ENCODE data around the gene ZNF496.

The ZNF496 gene

GRCh38 chr1:247299723-247300381, 31.8 kb downstream of the ZNF496 start:
- DNase-seq (ENCODE audit: low spot score) = no peak
- TF ChIP-seq, protein P1, sequence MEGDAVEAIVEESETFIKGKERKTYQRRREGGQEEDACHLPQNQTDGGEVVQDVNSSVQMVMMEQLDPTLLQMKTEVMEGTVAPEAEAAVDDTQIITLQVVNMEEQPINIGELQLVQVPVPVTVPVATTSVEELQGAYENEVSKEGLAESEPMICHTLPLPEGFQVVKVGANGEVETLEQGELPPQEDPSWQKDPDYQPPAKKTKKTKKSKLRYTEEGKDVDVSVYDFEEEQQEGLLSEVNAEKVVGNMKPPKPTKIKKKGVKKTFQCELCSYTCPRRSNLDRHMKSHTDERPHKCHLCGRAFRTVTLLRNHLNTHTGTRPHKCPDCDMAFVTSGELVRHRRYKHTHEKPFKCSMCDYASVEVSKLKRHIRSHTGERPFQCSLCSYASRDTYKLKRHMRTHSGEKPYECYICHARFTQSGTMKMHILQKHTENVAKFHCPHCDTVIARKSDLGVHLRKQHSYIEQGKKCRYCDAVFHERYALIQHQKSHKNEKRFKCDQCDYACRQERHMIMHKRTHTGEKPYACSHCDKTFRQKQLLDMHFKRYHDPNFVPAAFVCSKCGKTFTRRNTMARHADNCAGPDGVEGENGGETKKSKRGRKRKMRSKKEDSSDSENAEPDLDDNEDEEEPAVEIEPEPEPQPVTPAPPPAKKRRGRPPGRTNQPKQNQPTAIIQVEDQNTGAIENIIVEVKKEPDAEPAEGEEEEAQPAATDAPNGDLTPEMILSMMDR (IDR thresholded peaks at IDR 0.05; ENCODE audit: extremely low read depth, insufficient read depth, missing control alignments) = no peak
- in situ Hi-C loops (cut with MboI; ENCODE audit: low pct_unique_long_range_greater_than_20kb, low sequenced_read_pairs, unreplicated experiment) = no loop called here

DNA sequence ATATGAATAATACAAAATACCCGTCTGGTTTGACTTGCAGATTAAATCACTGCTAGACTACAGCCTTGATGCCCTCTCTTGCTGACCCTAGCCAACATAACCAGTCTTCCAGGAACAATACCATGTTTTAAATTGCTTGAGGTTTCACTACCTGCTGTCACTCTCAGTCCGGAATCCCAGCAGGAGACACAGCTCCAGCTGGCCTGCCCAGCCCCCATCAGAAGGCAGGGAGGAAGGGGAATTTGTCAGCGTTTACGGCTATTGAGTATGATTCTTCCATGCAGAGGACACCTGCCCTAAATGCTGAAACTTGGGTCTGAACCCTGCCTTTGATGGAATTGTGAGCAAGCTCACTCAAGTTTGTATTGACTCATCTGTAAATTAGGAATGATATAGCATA, 33.0 kb downstream of the ZNF496 start:
- DNase-seq (ENCODE audit: low spot score) = no peak
- in situ Hi-C loops (cut with MboI; ENCODE audit: low pct_unique_long_range_greater_than_20kb, low sequenced_read_pairs, unreplicated experiment) = no loop called here
- TF ChIP-seq, protein P1 (IDR thresholded peaks at IDR 0.05; ENCODE audit: extremely low read depth, insufficient read depth, missing control alignments) = no peak

DNA sequence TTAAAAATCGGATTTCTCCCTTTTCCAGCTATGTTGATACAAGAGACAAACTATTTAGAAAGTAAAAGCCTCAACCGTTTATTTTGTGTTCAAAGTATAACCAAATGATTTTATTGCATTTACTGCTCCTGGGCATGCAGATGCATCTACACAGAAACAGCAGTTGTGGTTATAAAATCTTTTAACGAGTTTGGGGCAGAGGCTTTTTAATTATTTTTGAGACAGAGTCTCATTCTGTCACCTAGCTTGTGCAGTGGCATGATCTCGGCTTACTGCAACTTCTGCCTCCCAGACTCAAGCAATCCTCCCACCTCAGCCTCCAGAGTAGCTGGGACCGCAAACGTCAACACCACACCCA, 33.6 kb downstream of the ZNF496 start:
- in situ Hi-C loops (cut with MboI; ENCODE audit: low pct_unique_long_range_greater_than_20kb, low sequenced_read_pairs, unreplicated experiment) = no loop called here
- no peak for DNase-seq (ENCODE audit: low spot score)

GRCh38 chr1:247297263-247298123, 34.2 kb downstream of the ZNF496 start:
- TF ChIP-seq, protein P1 (IDR thresholded peaks at IDR 0.05; ENCODE audit: extremely low read depth, insufficient read depth, missing control alignments) = no peak
- in situ Hi-C loops (cut with MboI; ENCODE audit: low pct_unique_long_range_greater_than_20kb, low sequenced_read_pairs, unreplicated experiment) = no loop called here
- DNase-seq (ENCODE audit: low spot score) = no peak

More for the DNA sequence above, 33.6 kb downstream of the ZNF496 start:
- TF ChIP-seq, protein P1 (IDR thresholded peaks at IDR 0.05; ENCODE audit: extremely low read depth, insufficient read depth, missing control alignments) = no peak

DNA sequence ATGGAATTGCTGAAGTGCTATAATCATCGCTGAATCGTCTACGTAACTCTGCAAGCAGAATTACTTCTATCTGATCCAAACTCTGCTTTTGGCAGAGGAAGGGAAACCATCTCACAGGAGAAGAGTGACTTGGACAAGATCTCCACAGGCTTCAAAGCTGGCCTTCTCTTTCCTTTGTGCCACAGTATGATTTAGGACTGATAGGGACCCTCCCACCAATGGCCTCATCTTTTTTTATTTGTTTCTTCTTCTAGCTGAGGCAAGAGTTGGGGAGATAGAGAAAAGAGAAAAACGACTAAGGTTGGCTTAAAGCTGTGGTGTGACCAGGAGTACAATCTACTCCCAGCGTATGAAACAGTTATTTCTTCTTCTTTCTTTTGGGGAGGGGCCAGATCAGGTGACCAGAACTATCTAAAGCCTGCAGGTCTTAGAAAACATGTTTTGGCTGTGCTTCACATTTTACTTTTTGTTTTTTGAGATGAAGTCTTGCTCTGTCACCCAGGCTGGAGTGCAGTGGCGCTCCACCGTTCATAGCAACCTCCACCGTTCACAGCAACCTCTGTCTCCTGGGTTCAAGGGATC, 35.0 kb downstream of the ZNF496 start:
- DNase-seq (ENCODE audit: low spot score) = no peak
- TF ChIP-seq, protein P1 (IDR thresholded peaks at IDR 0.05; ENCODE audit: extremely low read depth, insufficient read depth, missing control alignments) = no peak
- in situ Hi-C loops (cut with MboI; ENCODE audit: low pct_unique_long_range_greater_than_20kb, low sequenced_read_pairs, unreplicated experiment) = no loop called here

DNA sequence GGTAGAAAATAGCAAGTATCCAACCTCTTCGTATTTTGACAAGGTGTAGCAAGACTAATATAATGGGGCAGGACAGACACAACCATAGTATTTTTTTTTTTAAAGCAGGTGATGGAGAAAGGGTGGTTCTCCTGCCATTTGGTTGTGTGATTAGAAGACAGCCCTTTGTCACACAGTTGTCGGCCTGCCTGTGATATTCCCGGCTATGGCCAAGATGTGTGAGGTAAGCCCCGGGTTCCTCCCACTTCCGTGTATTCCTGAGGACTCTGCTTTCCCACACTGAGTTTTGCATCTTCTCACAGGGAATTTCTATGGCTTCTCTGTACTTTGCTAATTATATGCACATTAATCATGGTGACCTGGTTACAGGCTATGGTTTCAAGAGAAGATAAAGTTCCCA, 35.9 kb downstream of the ZNF496 start:
- no peak for DNase-seq (ENCODE audit: low spot score)
- TF ChIP-seq, protein P1 (IDR thresholded peaks at IDR 0.05; ENCODE audit: extremely low read depth, insufficient read depth, missing control alignments) = no peak
- in situ Hi-C loops (cut with MboI; ENCODE audit: low pct_unique_long_range_greater_than_20kb, low sequenced_read_pairs, unreplicated experiment) = no loop called here

Measured in GM13977 (cell line).